ENCODE measurements around the gene CBS.
"Not testable (repeated sequence)": the region's sequence is repeated elsewhere in the genome, so short reads cannot be mapped to it uniquely, and the experiment has no call there.

Gene CBS

DNA sequence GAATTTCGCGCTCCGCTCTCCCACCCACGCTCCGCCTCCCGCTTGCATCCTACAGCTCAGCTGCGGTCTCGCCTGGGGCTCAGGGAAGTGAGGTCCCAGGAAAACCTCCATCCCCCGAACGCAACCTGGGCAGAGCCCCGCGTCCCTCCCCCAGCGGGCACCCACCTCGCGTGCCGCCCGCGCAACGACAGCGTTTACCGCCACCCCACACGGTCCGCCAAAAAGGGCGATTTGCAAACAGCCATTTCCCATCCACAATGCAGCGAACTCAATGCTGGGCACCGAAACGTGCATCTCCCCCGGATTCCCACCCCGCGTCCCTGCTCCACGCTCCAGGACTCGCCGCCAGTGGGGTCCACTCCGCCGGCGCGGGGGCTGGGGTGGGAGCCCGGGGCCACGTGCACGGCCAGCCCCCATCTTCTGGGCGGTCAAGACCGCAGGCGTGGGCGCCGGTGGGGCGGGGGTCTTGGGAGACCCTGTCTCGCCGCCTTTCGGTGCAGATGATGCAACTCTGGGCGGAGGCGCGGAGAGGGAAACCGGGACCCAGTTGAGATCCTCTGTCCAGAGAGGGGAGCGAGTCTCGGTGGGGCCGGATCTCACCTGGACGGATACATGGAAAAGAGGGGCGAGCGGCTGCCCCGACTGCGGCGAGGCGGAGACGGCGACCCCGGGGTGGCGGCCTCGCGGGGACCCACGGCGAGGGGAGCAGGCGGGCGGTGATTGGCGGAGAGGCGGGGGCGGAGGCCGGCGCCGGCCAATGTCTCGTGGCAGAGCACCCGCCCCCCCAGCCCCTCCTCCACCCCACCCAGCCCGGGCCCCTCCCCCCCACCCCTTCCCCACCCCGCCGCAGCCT, at the start of gene CBS:
TSS of gene CBS (minus strand) at position 666 of the 853 bp plus-strand sequence. CDS start 3,642 bp downstream, outside the sequence.
- H3K9me3 ChIP-seq (replicated peaks; ENCODE audit: insufficient read depth, low read length); H3K4me2 ChIP-seq (ENCODE audit: low read depth, low read length); H4K20me1 ChIP-seq (ENCODE audit: insufficient read depth, low read length); H3K27me3 ChIP-seq (replicated peaks; ENCODE audit: insufficient read depth, low read length); H3K36me3 ChIP-seq (replicated peaks; ENCODE audit: insufficient read depth, low read length); H3K79me2 ChIP-seq (ENCODE audit: low read length); H3K27ac ChIP-seq (ENCODE audit: low read length); DNase-seq; H3K4me1 ChIP-seq (ENCODE audit: low read length); H3K9me2 ChIP-seq (replicated peaks; ENCODE audit: insufficient read depth, low read length); H2AFZ ChIP-seq (ENCODE audit: low read length); H3F3A ChIP-seq (ENCODE audit: insufficient read depth, low read length); H3K9ac ChIP-seq (ENCODE audit: low read length); H3K4me3 ChIP-seq (ENCODE audit: low read length): not testable (repeated sequence)

DNA sequence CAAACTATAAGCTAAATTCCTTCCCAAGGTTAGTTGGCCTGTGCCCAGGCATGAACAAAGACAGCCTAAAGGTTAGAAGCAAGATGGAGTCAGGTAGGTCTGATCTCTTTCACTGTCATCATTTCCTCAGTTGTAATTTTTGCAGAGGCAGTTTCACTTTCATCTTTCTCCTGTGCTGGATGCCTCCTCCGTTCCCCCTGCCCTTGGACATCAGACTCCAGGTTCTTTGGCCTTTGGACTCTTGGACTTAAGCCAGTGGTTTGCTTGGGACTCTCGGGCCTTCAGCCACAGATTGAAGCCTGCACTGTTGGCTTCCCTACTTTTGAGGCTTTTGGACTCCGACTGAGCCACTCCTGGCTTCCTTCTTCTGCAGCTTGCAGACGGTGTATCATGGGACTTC, 40.3 kb upstream of the CBS start:
- H4K20me1 ChIP-seq (ENCODE audit: insufficient read depth, low read length); H3K4me1 ChIP-seq (ENCODE audit: low read length); H3K36me3 ChIP-seq (replicated peaks; ENCODE audit: insufficient read depth, low read length); H3K9me2 ChIP-seq (replicated peaks; ENCODE audit: insufficient read depth, low read length); H3K4me2 ChIP-seq (ENCODE audit: low read depth, low read length); H3K79me2 ChIP-seq (ENCODE audit: low read length); H3K4me3 ChIP-seq (ENCODE audit: low read length); H3F3A ChIP-seq (ENCODE audit: insufficient read depth, low read length); H3K27ac ChIP-seq (ENCODE audit: low read length); H3K9me3 ChIP-seq (replicated peaks; ENCODE audit: insufficient read depth, low read length); DNase-seq; H3K27me3 ChIP-seq (replicated peaks; ENCODE audit: insufficient read depth, low read length); H3K9ac ChIP-seq (ENCODE audit: low read length); H2AFZ ChIP-seq (ENCODE audit: low read length): not testable (repeated sequence)

DNA sequence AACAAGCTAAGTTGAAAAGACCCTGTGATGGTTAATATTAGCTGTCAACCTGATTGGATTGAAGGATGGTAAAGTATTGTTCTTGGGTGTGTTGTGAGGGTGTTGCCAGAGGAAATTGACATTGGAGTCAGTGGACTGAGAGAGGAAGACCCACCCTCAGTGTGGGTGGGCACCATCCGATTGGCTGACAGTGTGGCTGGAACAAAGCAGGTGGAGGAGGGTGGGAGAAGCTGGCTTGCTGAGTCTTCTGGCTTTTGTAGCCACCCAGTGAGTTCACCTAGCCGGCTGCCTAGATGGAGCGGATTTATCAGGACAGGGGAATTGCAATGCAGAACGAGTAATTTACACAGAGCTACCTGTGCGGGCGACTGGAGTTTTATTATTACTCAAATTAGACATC, 38.8 kb upstream of the CBS start:
- H2AFZ ChIP-seq (ENCODE audit: low read length); H3K4me3 ChIP-seq (ENCODE audit: low read length); H3F3A ChIP-seq (ENCODE audit: insufficient read depth, low read length); DNase-seq; H3K79me2 ChIP-seq (ENCODE audit: low read length); H3K9me3 ChIP-seq (replicated peaks; ENCODE audit: insufficient read depth, low read length); H3K27ac ChIP-seq (ENCODE audit: low read length); H4K20me1 ChIP-seq (ENCODE audit: insufficient read depth, low read length); H3K4me1 ChIP-seq (ENCODE audit: low read length); H3K36me3 ChIP-seq (replicated peaks; ENCODE audit: insufficient read depth, low read length); H3K9me2 ChIP-seq (replicated peaks; ENCODE audit: insufficient read depth, low read length); H3K9ac ChIP-seq (ENCODE audit: low read length); H3K27me3 ChIP-seq (replicated peaks; ENCODE audit: insufficient read depth, low read length); H3K4me2 ChIP-seq (ENCODE audit: low read depth, low read length): not testable (repeated sequence)

DNA sequence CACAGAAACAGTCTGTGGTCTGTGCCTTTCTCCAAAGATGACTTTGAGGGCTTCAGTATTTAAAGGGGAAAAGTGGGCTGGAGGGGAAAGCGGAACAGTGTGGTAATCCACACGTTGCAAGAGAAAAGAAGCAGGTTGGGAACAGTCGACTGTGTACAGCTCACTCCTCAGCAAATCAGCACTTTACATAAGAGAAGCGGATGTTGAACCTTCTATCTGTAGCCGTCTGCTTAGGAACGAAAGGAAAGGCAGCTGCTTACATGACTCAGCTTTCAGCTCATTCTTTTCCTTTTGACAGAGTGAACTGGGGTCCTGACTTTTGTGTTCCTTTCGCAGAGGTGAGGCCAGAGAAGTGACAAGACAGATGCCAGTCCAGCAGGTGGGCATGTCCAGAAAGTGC, 33.4 kb upstream of the CBS start:
- not testable (repeated sequence) for H3K27me3 ChIP-seq (replicated peaks; ENCODE audit: insufficient read depth, low read length); H3K36me3 ChIP-seq (replicated peaks; ENCODE audit: insufficient read depth, low read length); H3K79me2 ChIP-seq (ENCODE audit: low read length); H3K9ac ChIP-seq (ENCODE audit: low read length); H3K27ac ChIP-seq (ENCODE audit: low read length); H4K20me1 ChIP-seq (ENCODE audit: insufficient read depth, low read length); H3K4me1 ChIP-seq (ENCODE audit: low read length); H3K4me3 ChIP-seq (ENCODE audit: low read length); H3K4me2 ChIP-seq (ENCODE audit: low read depth, low read length); H3K9me2 ChIP-seq (replicated peaks; ENCODE audit: insufficient read depth, low read length); H2AFZ ChIP-seq (ENCODE audit: low read length); H3F3A ChIP-seq (ENCODE audit: insufficient read depth, low read length); DNase-seq; H3K9me3 ChIP-seq (replicated peaks; ENCODE audit: insufficient read depth, low read length)

DNA sequence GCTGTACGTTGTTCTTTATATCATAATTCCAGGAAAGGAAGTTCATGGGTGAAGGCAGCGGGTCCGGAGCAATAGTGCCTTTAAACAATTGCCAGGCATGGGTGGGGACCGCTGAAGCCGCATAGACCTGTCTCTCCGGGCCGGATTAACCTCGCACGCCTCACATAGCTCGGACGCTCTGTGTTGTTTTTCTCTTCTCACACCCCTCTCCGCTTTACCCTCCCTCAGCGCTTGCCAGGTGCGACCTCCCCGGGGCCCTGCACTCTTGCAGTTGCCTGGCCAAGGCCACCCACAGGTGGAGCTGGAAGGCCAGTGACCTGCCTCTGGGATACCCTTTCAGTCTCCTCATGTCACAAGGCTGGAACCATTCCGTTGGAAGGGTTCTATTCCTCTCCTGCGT, 32.5 kb upstream of the CBS start:
- H3K9me2 ChIP-seq (replicated peaks; ENCODE audit: insufficient read depth, low read length); DNase-seq; H3K27ac ChIP-seq (ENCODE audit: low read length); H4K20me1 ChIP-seq (ENCODE audit: insufficient read depth, low read length); H3K36me3 ChIP-seq (replicated peaks; ENCODE audit: insufficient read depth, low read length); H3K4me2 ChIP-seq (ENCODE audit: low read depth, low read length); H3K79me2 ChIP-seq (ENCODE audit: low read length); H2AFZ ChIP-seq (ENCODE audit: low read length); H3K9ac ChIP-seq (ENCODE audit: low read length); H3K4me1 ChIP-seq (ENCODE audit: low read length); H3K4me3 ChIP-seq (ENCODE audit: low read length); H3F3A ChIP-seq (ENCODE audit: insufficient read depth, low read length); H3K9me3 ChIP-seq (replicated peaks; ENCODE audit: insufficient read depth, low read length); H3K27me3 ChIP-seq (replicated peaks; ENCODE audit: insufficient read depth, low read length): not testable (repeated sequence)

DNA sequence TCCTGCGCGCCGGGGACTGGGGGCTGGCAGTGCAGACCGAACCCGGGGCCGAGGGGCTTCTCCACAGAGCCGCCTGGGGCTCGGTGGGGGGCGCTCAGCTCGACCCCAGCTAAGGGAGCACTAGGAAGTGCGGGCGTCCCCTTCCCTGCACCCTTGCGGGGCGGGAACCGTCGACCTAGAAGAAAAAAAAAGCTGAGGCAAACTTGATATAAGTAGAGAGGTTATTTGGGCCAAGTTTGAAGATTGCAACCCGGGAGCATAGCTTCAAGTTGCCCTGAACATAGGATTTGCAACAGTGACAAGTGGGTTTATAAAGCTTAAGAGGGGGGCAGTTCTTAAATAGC, 32.1 kb upstream of the CBS start:
- DNase-seq; H4K20me1 ChIP-seq (ENCODE audit: insufficient read depth, low read length); H3K4me2 ChIP-seq (ENCODE audit: low read depth, low read length); H3K9me2 ChIP-seq (replicated peaks; ENCODE audit: insufficient read depth, low read length); H3K27ac ChIP-seq (ENCODE audit: low read length); H3K9me3 ChIP-seq (replicated peaks; ENCODE audit: insufficient read depth, low read length); H3K4me3 ChIP-seq (ENCODE audit: low read length); H3F3A ChIP-seq (ENCODE audit: insufficient read depth, low read length); H3K79me2 ChIP-seq (ENCODE audit: low read length); H3K27me3 ChIP-seq (replicated peaks; ENCODE audit: insufficient read depth, low read length); H3K4me1 ChIP-seq (ENCODE audit: low read length); H2AFZ ChIP-seq (ENCODE audit: low read length); H3K9ac ChIP-seq (ENCODE audit: low read length); H3K36me3 ChIP-seq (replicated peaks; ENCODE audit: insufficient read depth, low read length): not testable (repeated sequence)

DNA sequence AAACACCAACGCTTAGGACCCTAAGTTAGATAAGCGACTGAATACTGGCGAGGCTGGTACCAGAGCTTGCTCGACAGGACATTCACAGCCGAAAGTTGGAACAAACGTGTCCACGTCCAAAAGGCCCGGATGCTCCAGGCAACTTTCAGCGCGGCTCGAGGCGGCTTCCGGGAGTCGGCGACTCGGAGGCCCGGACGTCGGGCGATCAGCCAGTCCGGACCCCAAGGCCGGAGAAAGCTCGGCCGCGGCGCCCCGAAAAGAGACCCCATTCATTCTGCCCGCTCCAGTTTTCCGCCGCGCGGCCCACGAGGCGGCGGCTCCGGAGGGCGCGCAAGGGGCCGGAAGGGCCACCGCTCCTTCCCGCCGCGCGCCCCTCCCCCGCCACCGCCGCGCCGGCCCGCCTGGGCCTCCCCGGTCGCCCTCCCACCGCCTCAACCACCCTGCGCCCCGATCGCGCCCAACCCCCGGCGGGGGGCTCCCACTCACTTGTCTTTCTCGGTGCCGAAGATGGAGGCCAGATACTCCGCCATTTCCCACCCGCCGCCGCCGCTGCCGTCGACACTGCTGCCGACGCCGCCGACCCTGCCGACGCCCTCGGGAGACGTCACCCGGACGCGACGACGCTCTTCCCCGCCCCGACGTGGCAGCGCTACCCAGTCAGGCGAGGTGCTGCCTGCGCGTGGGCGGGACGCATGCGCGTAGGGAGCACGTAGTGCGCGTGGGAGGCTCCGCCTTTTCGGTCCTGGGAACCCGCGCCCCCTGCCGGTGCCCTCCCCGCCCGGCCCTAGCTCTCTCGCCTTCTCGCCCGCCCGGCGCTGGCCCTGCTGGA, 31.5 kb upstream of the CBS start, which contains the start of gene U2AF1:
TSS of gene U2AF1 (minus strand) at position 606 of the 829 bp plus-strand sequence. CDS start at position 530, 76 bp downstream.
- not testable (repeated sequence) for H3K4me3 ChIP-seq (ENCODE audit: low read length)

DNA sequence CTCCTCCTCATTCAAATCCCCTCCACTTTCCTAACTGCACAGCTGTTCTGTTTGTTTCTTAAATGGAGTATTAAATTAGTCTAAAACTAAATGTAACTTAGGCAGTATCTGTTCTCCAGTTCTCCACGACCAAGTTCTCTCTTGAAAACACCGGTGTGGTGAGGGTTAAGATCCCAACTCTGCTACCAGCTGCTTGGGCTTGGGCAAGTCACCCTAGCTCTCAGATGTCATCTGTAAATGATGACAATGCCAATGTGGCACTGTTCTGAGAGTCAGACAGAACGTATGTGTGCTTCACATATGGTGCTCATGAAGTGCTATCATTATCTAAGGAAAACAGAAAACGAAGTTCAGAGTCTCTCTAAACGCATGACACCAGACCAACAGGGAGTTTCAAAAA, 29.0 kb upstream of the CBS start:
- H3K4me3 ChIP-seq (ENCODE audit: low read length); H3F3A ChIP-seq (ENCODE audit: insufficient read depth, low read length); H3K36me3 ChIP-seq (replicated peaks; ENCODE audit: insufficient read depth, low read length); H3K27me3 ChIP-seq (replicated peaks; ENCODE audit: insufficient read depth, low read length); H3K9me3 ChIP-seq (replicated peaks; ENCODE audit: insufficient read depth, low read length); H4K20me1 ChIP-seq (ENCODE audit: insufficient read depth, low read length); H3K4me1 ChIP-seq (ENCODE audit: low read length); H3K9ac ChIP-seq (ENCODE audit: low read length); H3K79me2 ChIP-seq (ENCODE audit: low read length); DNase-seq; H3K9me2 ChIP-seq (replicated peaks; ENCODE audit: insufficient read depth, low read length); H3K4me2 ChIP-seq (ENCODE audit: low read depth, low read length); H3K27ac ChIP-seq (ENCODE audit: low read length); H2AFZ ChIP-seq (ENCODE audit: low read length): not testable (repeated sequence)

More for the DNA sequence above, 31.5 kb upstream of the CBS start, which contains the start of gene U2AF1:
- H3K27me3 ChIP-seq (replicated peaks; ENCODE audit: insufficient read depth, low read length); H3K36me3 ChIP-seq (replicated peaks; ENCODE audit: insufficient read depth, low read length); H3K9me2 ChIP-seq (replicated peaks; ENCODE audit: insufficient read depth, low read length); H3K27ac ChIP-seq (ENCODE audit: low read length); H3F3A ChIP-seq (ENCODE audit: insufficient read depth, low read length); H2AFZ ChIP-seq (ENCODE audit: low read length); H3K79me2 ChIP-seq (ENCODE audit: low read length); H4K20me1 ChIP-seq (ENCODE audit: insufficient read depth, low read length); H3K9me3 ChIP-seq (replicated peaks; ENCODE audit: insufficient read depth, low read length); H3K4me1 ChIP-seq (ENCODE audit: low read length); H3K9ac ChIP-seq (ENCODE audit: low read length); H3K4me2 ChIP-seq (ENCODE audit: low read depth, low read length); DNase-seq: not testable (repeated sequence)
